GM19023 (cell line): ENCODE data around the gene ZSWIM1.

Source experiments
- ATAC-seq: cut with Tn5 transposase; IDR thresholded peaks from one replicate; pipeline ENCODE4 v1.9.1; 2021; ENCODE audit warnings: mild to moderate bottlenecking, moderate library complexity; ENCODE audit not compliant: unreplicated experiment

The ZSWIM1 gene

DNA sequence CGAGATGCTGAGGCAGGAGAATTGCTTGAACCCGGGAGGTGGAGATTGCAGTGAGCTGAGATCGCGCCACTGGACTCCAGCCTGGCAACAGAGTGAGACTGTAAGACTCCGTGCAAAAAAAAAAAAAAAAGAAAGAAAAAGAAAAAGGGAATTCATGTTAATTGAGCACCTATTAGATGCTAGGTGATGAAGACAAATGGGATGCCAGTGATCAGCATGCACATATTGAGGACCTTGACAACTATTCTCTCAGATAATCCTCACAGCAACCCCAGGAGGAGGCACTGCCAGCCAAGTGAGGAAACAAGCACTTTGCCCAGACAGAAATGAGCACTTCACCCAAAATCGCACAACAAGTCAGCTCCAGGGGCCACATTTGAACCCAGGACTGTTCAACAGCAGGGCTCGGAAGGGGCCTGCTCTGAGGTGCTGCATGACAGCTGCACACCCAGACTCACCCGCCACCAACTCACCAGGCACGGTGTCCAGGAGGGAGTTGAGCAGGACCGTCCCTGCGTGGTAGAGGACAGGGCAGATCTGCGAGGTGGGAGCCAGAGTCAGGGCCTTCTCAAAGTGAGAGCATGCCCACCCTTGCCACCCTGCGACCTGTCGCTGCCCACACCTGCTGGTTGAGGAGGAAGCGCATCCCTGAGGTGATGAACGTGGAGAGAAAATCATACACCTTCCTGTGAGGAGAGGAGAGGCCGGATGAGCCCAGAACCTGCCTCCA lies 26.4 kb downstream of the ZSWIM1 start:
- ATAC-seq = no peak

- no peak for ATAC-seq
These were observed 27.1 kb downstream of the ZSWIM1 start for GRCh38 chr20:45908084-45908483.

DNA sequence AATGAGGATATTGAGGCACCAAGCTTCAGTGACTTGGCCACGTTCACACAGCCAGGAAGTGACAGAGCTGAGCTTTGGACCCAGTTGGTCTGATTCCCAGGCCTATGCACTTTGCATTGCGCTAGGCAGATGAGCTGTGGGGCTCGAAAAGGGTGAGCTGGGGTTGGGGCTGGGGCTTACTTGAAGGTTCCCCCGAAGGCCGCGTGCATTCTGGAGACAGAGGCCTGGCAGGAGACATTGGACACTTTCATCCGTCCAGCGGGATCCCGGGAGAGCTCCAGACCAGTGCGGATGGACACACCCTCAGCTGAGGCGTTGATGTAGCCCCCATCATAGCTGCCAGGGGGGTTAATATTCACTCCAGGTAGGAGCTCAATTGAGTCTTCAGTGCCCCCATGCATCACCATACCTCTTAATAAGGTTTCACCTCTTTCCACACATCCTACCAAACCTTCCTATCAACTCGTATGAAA lies 28.3 kb downstream of the ZSWIM1 start:
- no peak for ATAC-seq

DNA sequence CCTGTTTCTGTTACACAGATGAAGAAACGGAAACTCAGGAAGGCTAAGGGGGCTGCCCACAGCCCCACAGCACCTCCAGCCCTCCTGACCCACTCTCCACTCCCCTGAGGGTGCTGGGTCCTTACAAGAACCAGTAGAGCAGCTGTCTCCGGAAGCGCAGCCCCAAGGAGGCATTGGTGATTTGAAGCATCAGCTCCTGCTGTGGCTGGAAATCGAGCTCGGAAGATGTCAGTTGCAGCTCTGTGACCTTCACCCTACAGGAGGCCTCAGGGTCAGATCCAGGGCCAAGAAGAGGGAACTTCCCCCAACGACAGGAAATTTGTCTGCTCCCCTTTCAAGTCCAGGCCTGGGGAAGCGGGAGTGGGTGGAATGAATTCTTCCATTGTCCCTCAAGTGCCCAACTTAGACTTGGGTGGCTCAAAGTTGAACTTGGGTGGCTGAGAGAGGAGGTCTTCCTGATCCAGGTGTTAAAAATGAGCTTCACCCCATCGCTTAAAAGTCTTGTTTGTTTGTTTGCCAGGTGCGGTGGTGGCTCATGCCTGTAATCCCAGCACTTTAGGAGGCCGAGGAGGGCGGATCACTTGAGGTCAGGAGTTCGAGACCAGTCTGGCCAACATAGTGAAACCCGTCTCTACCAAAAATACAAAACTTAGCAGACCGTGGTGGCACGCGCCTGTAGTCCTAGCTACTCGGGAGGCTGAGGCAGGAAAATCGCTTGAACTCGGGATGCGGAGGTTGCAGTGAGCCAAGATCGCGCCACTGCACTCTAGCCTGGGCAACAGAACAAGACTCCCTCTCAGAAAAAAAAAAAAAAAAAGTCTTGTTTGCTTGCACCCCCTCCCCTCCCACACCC lies 29.0 kb downstream of the ZSWIM1 start:
- ATAC-seq = no peak

DNA sequence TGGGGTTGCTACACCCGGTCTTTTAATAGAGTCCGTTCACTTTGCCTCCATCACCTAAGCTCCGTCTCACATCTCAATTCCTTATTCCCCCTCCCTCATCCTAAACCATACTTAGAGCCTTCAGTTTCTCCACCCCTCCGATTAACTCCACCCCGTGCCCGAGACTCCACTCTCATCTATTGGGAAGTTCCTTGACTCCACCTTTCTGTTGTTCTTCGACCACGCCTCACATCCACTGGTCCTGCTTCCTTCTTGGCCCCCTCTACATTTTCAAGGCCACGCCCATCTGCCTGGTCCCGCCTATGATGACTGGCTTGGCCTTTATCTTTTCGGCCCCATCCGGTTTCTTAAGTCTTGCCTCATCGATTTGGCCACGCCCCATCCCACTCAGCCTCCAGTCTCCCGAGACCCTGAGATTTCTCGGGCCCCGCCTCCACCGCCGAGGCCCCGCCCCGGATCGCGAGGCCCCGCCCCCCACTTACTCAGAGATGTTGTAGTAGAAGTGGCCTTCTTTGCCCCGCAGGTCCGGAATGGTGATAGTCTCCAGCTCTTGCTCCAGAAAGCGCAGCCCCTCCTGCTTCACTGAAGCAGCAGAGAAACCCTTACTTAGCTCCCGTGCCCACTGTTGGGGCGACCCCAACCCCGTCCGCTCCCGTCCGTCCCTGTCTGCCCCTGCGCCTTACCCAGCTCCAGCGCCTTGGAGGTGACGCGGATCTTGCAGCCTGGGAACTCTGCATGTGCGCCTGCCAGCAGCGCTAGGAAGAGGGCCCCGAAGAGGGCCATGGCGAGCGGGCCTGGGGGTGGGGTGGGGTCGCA lies 29.9 kb downstream of the ZSWIM1 start:
- ATAC-seq = peak; percentile 89

GRCh38 chr20:45911486-45912343 lies 30.7 kb downstream of the ZSWIM1 start, which contains the start of gene PLTP:
PLTP (minus strand) TSS chr20:45912155; CDS start chr20:45911452, 703 bp downstream.
- no peak for ATAC-seq

GRCh38 chr20:45912344-45912682 lies 31.3 kb downstream of the ZSWIM1 start:
- ATAC-seq = no peak

- no peak for ATAC-seq
These were observed 32.1 kb downstream of the ZSWIM1 start for GRCh38 chr20:45913116-45913515.

DNA sequence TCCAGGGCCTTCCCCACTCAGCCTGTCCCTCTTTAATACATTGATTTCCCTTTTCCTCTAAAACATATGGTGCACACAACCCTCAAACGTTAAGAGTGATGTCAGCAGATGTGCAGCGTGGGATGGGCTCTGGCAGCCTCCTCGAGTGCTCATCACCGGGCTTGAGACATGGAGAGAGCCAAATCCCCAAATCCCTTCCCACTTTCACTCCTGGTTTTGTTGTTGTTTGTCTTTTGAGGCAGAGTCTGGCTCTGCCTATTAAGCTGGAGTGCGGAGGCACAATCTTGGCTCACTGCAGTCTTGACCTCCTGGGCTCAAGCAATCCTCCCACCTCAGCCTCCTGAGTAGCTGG lies 36.7 kb downstream of the ZSWIM1 start:
- ATAC-seq = no peak

DNA sequence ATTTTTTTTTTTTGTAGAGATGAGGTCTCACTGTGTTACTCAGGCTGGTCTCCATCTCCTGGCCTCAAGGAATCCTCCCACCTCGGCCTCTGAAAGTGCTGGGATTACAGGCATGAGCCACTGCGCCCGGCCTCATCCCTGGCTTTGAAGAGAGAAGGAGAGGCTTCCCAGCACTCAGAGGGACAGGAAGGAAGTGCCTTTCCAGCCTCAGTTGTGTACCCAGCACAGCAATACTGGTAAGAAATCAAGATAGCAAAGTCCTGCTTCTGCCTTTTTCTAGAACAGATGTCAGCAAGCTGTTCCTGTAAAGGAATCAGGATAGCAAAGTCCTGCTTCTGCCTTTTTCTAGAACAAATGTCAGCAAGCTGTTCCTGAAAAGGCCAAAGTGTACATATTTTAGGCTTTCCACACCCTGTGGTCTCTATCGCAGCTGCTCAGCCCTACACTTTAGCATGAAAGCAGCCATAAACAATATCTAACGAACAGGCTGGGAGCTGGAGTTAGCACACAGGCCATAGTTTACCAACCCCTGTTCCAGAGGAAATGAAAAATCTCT lies 37.2 kb downstream of the ZSWIM1 start:
- ATAC-seq = no peak

GRCh38 chr20:45918779-45919537 lies 37.9 kb downstream of the ZSWIM1 start:
- ATAC-seq = no peak

GRCh38 chr20:45919542-45920399 lies 38.7 kb downstream of the ZSWIM1 start:
- ATAC-seq = no peak

GRCh38 chr20:45920462-45921336 lies 39.7 kb downstream of the ZSWIM1 start:
- no peak for ATAC-seq

GRCh38 chr20:45921337-45922189 lies 40.5 kb downstream of the ZSWIM1 start:
- no peak for ATAC-seq

DNA sequence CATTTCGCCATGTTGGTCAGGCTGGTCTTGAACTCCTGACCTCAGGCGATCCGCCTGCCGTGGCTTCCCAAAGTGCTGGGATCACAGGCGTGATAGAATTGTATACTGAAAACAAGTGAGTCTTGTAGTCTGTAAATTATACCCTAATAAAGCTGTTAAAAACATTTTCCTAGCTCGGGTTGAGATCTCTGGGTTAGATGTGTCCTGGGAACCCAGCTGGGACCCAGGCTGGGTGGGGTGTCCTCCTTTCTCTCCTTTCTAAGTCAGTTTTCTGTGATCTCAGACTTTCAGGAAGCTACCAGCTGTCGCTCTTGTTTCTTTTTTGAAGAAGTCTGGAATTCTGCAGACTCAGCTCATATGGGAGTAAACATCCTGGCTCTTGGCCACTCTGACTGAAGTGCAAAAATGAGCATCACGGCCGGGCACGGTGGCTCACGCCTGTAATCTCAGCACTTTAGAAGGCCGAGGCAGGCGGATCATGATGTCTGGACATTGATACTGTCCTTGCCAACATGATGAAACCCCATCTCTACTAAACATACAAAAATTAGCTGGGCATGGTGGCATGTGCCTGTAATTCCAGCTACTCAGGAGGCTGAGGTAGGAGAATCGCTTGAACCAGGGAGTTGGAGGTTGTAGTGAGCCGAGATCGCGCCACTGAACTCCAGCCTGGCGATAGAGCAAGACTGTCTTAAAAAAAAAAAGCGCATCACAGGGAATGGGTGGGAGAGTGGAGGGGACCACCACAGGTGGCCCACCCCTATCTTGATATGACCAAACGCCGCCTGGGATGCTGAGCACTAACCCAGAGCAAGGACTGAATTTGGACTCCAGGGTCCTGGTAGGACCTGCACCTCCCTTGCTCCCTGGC lies 43.6 kb downstream of the ZSWIM1 start:
- ATAC-seq = no peak
